Activated CD8-positive, alpha-beta memory T cell treated with anti-CD3 and anti-CD28 coated beads, Interleukin-2, amount 50 U/mL, for 48 hours (primary cell): ENCODE results near the gene FOXK2.
"Not testable (repeated sequence)": the region's sequence is repeated elsewhere in the genome, so short reads cannot be mapped to it uniquely, and the experiment has no call there.

Source experiments
- DNase-seq: peaks from one replicate; pipeline ENCODE4 v3.0.0-alpha.2; 2020

FOXK2 gene

GRCh38 chr17:82536512-82537201 lies 17.1 kb downstream of the FOXK2 start:
- no peak for DNase-seq

- not testable (repeated sequence) for DNase-seq
Observed at GRCh38 chr17:82537228-82537627, 17.7 kb downstream of the FOXK2 start.

GRCh38 chr17:82539076-82539475 lies 19.5 kb downstream of the FOXK2 start:
- DNase-seq, result not testable (repeated sequence)

- no peak for DNase-seq
Observed at GRCh38 chr17:82542439-82542838, 22.9 kb downstream of the FOXK2 start.

- no peak for DNase-seq
Observed at GRCh38 chr17:82544431-82545070, 25.0 kb downstream of the FOXK2 start.

- no peak for DNase-seq
Observed at GRCh38 chr17:82545071-82545462, 25.5 kb downstream of the FOXK2 start.

GRCh38 chr17:82547981-82548380 lies 28.4 kb downstream of the FOXK2 start:
- DNase-seq, result no peak

GRCh38 chr17:82548681-82549303 lies 29.3 kb downstream of the FOXK2 start:
- DNase-seq, result no peak

GRCh38 chr17:82551779-82552457 lies 32.4 kb downstream of the FOXK2 start:
- DNase-seq, result peak; percentile 84

GRCh38 chr17:82552580-82552979 lies 33.0 kb downstream of the FOXK2 start:
- DNase-seq, result no peak

- DNase-seq, result no peak
Observed at GRCh38 chr17:82553210-82553930, 33.8 kb downstream of the FOXK2 start.

- DNase-seq, result not testable (repeated sequence)
Observed at GRCh38 chr17:82557510-82557909, 38.0 kb downstream of the FOXK2 start.

GRCh38 chr17:82559566-82560251 lies 40.2 kb downstream of the FOXK2 start:
- DNase-seq, result no peak

GRCh38 chr17:82560252-82560642 lies 40.7 kb downstream of the FOXK2 start:
- no peak for DNase-seq

GRCh38 chr17:82560802-82561428 lies 41.4 kb downstream of the FOXK2 start:
- DNase-seq, result no peak

GRCh38 chr17:82561429-82562035 lies 42.0 kb downstream of the FOXK2 start:
- DNase-seq, result no peak

- not testable (repeated sequence) for DNase-seq
Observed at GRCh38 chr17:82562718-82563220, 43.2 kb downstream of the FOXK2 start.

- no peak for DNase-seq
Observed at GRCh38 chr17:82563318-82563717, 43.8 kb downstream of the FOXK2 start.

GRCh38 chr17:82563745-82564144 lies 44.2 kb downstream of the FOXK2 start:
- DNase-seq, result not testable (repeated sequence)

GRCh38 chr17:82564241-82564640 lies 44.7 kb downstream of the FOXK2 start:
- DNase-seq, result no peak

- no peak for DNase-seq
Observed at GRCh38 chr17:82565551-82565950, 46.0 kb downstream of the FOXK2 start.
